HFFc6 (cell line): Measurements from ENCODE around the gene PIK3CA. TPM values are rescaled to one million over a fixed set of nuclear protein-coding genes. Genes with fewer than 3 reads are reported as not detected.

ENCODE experiments used
- DNase-seq: peaks from one replicate; pipeline ENCODE4 v3.0.0-alpha.2; 2018
- H3K27ac Mint-ChIP-seq: 2 replicates; pipeline ENCODE4 v1.8.0; 2020; ENCODE audit warnings: mild to moderate bottlenecking, mixed read lengths
- H3K27me3 Mint-ChIP-seq: 2 replicates; pipeline ENCODE4 v1.8.0; 2021; ENCODE audit warnings: mild to moderate bottlenecking, moderate library complexity, mixed read lengths; ENCODE audit not compliant: insufficient read depth
- H3K36me3 Mint-ChIP-seq: 2 replicates; pipeline ENCODE4 v1.8.0; 2021; ENCODE audit warnings: low read depth, mixed read lengths
- H3K4me1 Mint-ChIP-seq: 2 replicates; pipeline ENCODE4 v1.8.0; 2020; ENCODE audit warnings: low read depth, mixed read lengths
- H3K4me3 Mint-ChIP-seq: 2 replicates; pipeline ENCODE4 v1.8.0; 2020; ENCODE audit warnings: mild to moderate bottlenecking, moderate library complexity, mixed read lengths
- H3K9me3 Mint-ChIP-seq: 2 replicates; pipeline ENCODE4 v1.8.0; 2020; ENCODE audit warnings: mild to moderate bottlenecking, mixed read lengths
- CTCF ChIP-seq: fragments of 200-600 bp; sonication (generic); IDR thresholded peaks from 2 replicates; pipeline ENCODE4 v1.5.0; 2021; ENCODE audit warnings: antibody characterized with exemption, mild to moderate bottlenecking
- total RNA-seq, 6 experiments: library from RNA; stranded (reverse); fragmentation: NEBNext Ultra II Directional; extraction: Animal tissue kit (Norgen Biotek cat#: 25700); gene quantifications; 2 replicates in 1 of 6; 3 replicates in 5 of 6; pipeline ENCODE4 v1.2.3, GENCODE V29; 2021

Gene PIK3CA
- total RNA-seq, 6 experiments from 2014 or later: 16.1 to 21.2 (median 19.7) TPM

DNA sequence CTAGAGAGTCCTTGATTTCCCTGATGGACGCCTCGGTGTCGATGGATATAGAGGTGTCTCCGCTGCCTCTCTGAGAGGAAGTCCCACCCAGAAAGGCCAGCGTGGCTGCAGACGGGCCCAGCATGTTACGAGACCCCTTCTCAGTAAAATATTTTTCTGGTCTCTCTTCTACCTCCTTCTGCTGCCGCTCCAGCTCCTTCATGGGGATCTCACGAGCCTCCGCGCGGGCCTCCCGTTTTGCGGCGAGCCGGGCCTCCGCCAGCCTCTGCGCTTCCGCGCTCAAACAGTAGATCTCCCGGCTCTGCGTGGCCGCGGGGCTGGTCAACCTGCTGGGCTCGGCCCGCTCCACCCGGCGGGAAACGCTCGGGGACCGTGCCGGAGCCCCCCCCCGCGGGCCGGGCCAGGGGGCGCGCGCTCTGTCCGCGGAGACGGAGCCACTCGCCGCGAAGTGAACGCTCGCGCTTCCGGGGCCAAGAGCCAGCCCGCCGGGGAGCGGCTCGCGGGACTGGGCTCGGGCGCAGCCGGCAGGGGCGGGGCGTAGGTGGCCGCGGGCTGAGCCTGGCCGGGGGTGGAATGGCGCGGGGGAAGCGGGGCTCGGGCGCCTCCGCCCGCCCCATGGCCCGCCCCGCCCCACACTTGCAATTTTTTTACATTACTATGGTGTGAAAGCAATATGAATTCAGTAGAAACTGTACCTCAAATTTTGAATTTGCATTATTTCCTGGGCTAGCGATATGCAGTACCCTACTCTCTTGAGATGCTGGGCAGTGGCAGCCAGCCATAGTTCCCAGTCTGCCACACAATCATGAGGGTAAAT is 113.0 kb downstream of the PIK3CA start:
- TF ChIP-seq CTCF: no peak; the same call in 1 of the 2 replicates
- Mint-ChIP-seq H3K4me1 (peaks cover 28% of the 10 kb centered on the region), H3K27me3 (peaks cover 6% of the 10 kb centered on the region), H3K4me3 (peak overlapping the region; percentile 85), H3K9me3 (peaks cover 8% of the 10 kb centered on the region), H3K36me3 (peaks cover 16% of the 10 kb centered on the region), H3K27ac (0 out of 2 replicates have a peak overlapping the region, but pooled peaks have one; percentile 31)
- DNase-seq: peak; percentile 11

- no peak overlapping the region for H3K27ac Mint-ChIP-seq
- TF ChIP-seq CTCF: no peak
- H3K27me3 Mint-ChIP-seq: peaks cover 6% of the 10 kb centered on the region
- H3K9me3 Mint-ChIP-seq: peaks cover 8% of the 10 kb centered on the region
- H3K4me1 Mint-ChIP-seq: peaks cover 28% of the 10 kb centered on the region
- no peak for DNase-seq
- peaks cover 16% of the 10 kb centered on the region for H3K36me3 Mint-ChIP-seq
- H3K4me3 Mint-ChIP-seq: no peak overlapping the region
Observed at GRCh38 chr3:179263134-179263533, 115.0 kb downstream of the PIK3CA start.

- TF ChIP-seq CTCF: no peak
- H3K4me3 Mint-ChIP-seq: no peak overlapping the region
- peaks cover 12% of the 10 kb centered on the region for H3K36me3 Mint-ChIP-seq
- H3K27ac Mint-ChIP-seq: no peak overlapping the region
- peaks cover 20% of the 10 kb centered on the region for H3K4me1 Mint-ChIP-seq
- DNase-seq: no peak
- H3K27me3 Mint-ChIP-seq: peaks cover 6% of the 10 kb centered on the region
- H3K9me3 Mint-ChIP-seq: peaks cover 8% of the 10 kb centered on the region
Observed at GRCh38 chr3:179264449-179264848, 116.3 kb downstream of the PIK3CA start.

DNA sequence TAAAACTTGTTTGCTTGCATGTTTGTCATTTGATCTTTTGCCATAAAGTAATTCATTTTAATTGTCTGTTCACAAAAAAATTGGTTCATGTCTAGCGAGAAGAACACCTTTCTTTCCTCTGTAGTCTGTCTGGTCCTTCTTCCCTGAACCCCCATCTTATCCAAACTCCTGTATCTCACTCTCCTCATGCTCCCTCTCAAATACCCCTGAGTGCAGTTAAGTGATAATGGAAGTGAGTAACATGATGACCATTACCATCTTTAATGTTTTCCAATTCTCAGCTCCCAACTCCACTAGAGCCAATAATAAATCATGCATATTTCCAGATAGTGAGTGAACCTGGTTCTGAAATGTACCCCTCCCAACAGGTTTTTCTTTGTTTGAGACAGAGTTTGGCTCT is 116.9 kb downstream of the PIK3CA start:
- Mint-ChIP-seq H3K9me3 (peaks cover 8% of the 10 kb centered on the region), H3K4me1 (peaks cover 14% of the 10 kb centered on the region), H3K27me3 (peaks cover 6% of the 10 kb centered on the region), H3K27ac (no peak overlapping the region), H3K4me3 (no peak overlapping the region), H3K36me3 (peaks cover 7% of the 10 kb centered on the region)
- no peak for DNase-seq
- no peak for TF ChIP-seq CTCF

- Mint-ChIP-seq H3K27me3 (peaks cover 6% of the 10 kb centered on the region), H3K4me1 (peaks cover 6% of the 10 kb centered on the region), H3K4me3 (no peak overlapping the region), H3K27ac (no peak overlapping the region), H3K36me3 (0 out of 2 replicates have a peak, but pooled peaks cover under 1% of the 10 kb centered on the region), H3K9me3 (0 out of 2 replicates have a peak, but pooled peaks cover under 1% of the 10 kb centered on the region)
- no peak for TF ChIP-seq CTCF
- DNase-seq: no peak
Observed at GRCh38 chr3:179265875-179266274, 117.7 kb downstream of the PIK3CA start.
